Measurements from ENCODE around the gene EFTUD2. TPM values are rescaled to one million over a fixed set of nuclear protein-coding genes. Genes with fewer than 3 reads are reported as not detected.

The EFTUD2 gene
- total and polyA plus RNA-seq, 2 of the 13 experiments (the other 11 are each of a cell fraction or from before 2014, with no cell fraction given) = 111 to 137 TPM

DNA sequence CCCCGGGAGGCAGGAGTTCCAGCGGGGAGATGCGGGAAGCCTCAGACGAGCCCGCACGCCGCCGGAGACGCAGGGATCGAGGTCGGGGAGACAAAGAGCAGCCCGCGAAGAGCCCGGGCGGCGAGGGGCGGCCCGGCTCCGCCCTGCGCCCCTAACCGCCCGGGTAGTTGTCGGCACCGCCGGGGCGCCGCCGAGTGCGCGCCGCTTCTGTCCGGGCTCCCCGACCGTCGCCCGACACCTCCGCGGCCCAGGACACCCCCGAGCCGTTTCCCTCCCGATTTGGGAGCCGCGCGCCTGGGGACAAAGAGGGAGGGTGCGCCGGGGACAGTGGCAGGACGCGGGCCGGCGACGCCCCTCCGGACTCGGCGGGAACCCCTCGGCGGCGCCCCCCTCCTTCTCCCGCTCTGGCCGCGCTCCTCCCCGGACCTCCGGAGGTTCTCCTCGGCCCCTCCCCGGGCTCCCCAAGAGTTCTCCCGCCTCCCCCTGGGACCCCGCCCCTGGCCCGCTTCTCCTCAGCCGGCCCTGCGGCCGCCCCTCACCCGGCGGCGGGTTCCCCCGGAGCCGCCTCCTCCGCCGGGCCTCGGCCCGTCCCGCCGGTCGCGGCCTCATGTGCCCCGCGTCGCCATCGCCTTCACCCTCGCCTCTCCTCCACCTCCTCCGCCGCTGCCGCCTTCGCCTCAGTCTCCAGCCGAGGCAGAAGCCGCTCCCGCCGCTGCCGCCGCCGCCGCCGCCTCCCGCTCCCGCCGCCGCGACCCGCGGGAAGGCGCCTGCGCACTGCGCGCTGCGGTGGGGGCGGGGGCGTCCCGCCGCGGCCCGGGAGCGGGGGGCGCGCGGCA is 69.5 kb downstream of the EFTUD2 start, which contains the start of gene GJC1 (continued):
- no peak for TF ChIP-seq SOX13 (IDR thresholded peaks at IDR 0.05)
- no peak for TF ChIP-seq SOX13 (CRISPR knock-in tag; conservative IDR thresholded peaks at IDR 0.05 in 1 of 2, IDR thresholded peaks at IDR 0.05 in 1 of 2)
- 0 out of 2 replicates have a peak, but pooled peaks have one; percentile 31 for TF ChIP-seq ZFYVE20 (CRISPR knock-in tag; IDR thresholded peaks at IDR 0.05; ENCODE audit: borderline replicate concordance, low read depth)
- no peak; the same call in 1 of the 2 replicates for TF ChIP-seq GABPB1 (CRISPR knock-in tag; IDR thresholded peaks at IDR 0.05)
- TF ChIP-seq NFYB (CRISPR knock-in tag; IDR thresholded peaks at IDR 0.05) = no peak
- no peak for TF ChIP-seq ZNF234 (CRISPR knock-in tag; conservative IDR thresholded peaks at IDR 0.05)
- no peak for TF ChIP-seq MED13 (CRISPR knock-in tag; IDR thresholded peaks at IDR 0.05)
- TF ChIP-seq SP4 (CRISPR knock-in tag; IDR thresholded peaks at IDR 0.05) = 0 out of 2 replicates have a peak, but pooled peaks have one; percentile 9
- no peak for TF ChIP-seq KLF11 (CRISPR knock-in tag; IDR thresholded peaks at IDR 0.05)
- peak; percentile 96; the same call in 1 of the 2 replicates for TF ChIP-seq EZH2 (conservative IDR thresholded peaks at IDR 0.05; ENCODE audit: low read depth, low read length)
- no peak for TF ChIP-seq ZBED4 (CRISPR knock-in tag; IDR thresholded peaks at IDR 0.05; ENCODE audit: borderline replicate concordance)
- no peak for TF ChIP-seq ZNF878 (CRISPR knock-in tag; IDR thresholded peaks at IDR 0.05)
- no peak for TF ChIP-seq TBL1XR1 (IDR thresholded peaks at IDR 0.05; ENCODE audit: borderline replicate concordance, low read length, partially characterized antibody)
- TF ChIP-seq, protein P1, sequence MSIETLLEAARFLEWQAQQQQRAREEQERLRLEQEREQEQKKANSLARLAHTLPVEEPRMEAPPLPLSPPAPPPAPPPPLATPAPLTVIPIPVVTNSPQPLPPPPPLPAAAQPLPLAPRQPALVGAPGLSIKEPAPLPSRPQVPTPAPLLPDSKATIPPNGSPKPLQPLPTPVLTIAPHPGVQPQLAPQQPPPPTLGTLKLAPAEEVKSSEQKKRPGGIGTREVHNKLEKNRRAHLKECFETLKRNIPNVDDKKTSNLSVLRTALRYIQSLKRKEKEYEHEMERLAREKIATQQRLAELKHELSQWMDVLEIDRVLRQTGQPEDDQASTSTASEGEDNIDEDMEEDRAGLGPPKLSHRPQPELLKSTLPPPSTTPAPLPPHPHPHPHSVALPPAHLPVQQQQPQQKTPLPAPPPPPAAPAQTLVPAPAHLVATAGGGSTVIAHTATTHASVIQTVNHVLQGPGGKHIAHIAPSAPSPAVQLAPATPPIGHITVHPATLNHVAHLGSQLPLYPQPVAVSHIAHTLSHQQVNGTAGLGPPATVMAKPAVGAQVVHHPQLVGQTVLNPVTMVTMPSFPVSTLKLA (IDR thresholded peaks at IDR 0.05) = no peak
- TF ChIP-seq, protein P2, sequence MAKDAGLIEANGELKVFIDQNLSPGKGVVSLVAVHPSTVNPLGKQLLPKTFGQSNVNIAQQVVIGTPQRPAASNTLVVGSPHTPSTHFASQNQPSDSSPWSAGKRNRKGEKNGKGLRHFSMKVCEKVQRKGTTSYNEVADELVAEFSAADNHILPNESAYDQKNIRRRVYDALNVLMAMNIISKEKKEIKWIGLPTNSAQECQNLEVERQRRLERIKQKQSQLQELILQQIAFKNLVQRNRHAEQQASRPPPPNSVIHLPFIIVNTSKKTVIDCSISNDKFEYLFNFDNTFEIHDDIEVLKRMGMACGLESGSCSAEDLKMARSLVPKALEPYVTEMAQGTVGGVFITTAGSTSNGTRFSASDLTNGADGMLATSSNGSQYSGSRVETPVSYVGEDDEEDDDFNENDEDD (CRISPR knock-in tag; IDR thresholded peaks at IDR 0.05; ENCODE audit: borderline replicate concordance) = peak; percentile 41; the same call in 1 of the 2 replicates
- no peak for TF ChIP-seq SIN3B (IDR thresholded peaks at IDR 0.05; ENCODE audit: low read length)
- no peak for TF ChIP-seq ZNF678 (CRISPR knock-in tag; IDR thresholded peaks at IDR 0.05)
- no peak for TF ChIP-seq ZEB1 (IDR thresholded peaks at IDR 0.05; ENCODE audit: insufficient replicate concordance, low read depth)
- no peak for TF ChIP-seq TERF1 (CRISPR knock-in tag; IDR thresholded peaks at IDR 0.05)
- no peak for TF ChIP-seq ZNF605 (CRISPR knock-in tag; IDR thresholded peaks at IDR 0.05)
- no peak for TF ChIP-seq ZNF12 (CRISPR knock-in tag; IDR thresholded peaks at IDR 0.05)
- 0 out of 2 replicates have a peak, but pooled peaks have one; percentile 21 for TF ChIP-seq ZNF773 (CRISPR knock-in tag; IDR thresholded peaks at IDR 0.05; ENCODE audit: borderline replicate concordance)
